Endodermal cell (in vitro differentiated cells): ENCODE data around the gene VPS11. TPM values are rescaled to one million over a fixed set of nuclear protein-coding genes. Genes with fewer than 3 reads are reported as not detected.

Source experiments
- DNase-seq: peaks from one replicate; pipeline ENCODE4 v3.0.0-alpha.2; 2017
- H3K27ac ChIP-seq: 2 replicates; pipeline ENCODE4 v1.5.1; 2013; ENCODE audit warnings: mild to moderate bottlenecking, low read depth, low read length, moderate library complexity
- H3K27me3 ChIP-seq: 2 replicates; pipeline ENCODE4 v1.6.1; 2013; ENCODE audit warnings: mild to moderate bottlenecking, low read length, moderate library complexity; ENCODE audit not compliant: insufficient read depth, control insufficient read depth, poor library complexity, severe bottlenecking
- H3K36me3 ChIP-seq: 2 replicates; pipeline ENCODE4 v1.7.0; 2013; ENCODE audit warnings: mild to moderate bottlenecking, low read length, moderate library complexity; ENCODE audit not compliant: control insufficient read depth, insufficient read depth
- H3K4me1 ChIP-seq: one replicate; pipeline ENCODE4 v1.7.0; 2013; ENCODE audit warnings: low read length; ENCODE audit not compliant: control insufficient read depth, insufficient read depth
- H3K4me3 ChIP-seq: 2 replicates; pipeline ENCODE4 v1.5.1; 2013; ENCODE audit warnings: mild to moderate bottlenecking, low read length, moderate library complexity
- H3K9ac ChIP-seq: 2 replicates; pipeline ENCODE4 v1.6.1; 2013; ENCODE audit warnings: mild to moderate bottlenecking, low read length, moderate library complexity; ENCODE audit not compliant: poor library complexity, severe bottlenecking; ENCODE audit errors: extremely low read depth
- H3K9me3 ChIP-seq: 2 replicates; pipeline ENCODE4 v1.6.1; 2013; ENCODE audit warnings: mild to moderate bottlenecking, low read length, moderate library complexity; ENCODE audit not compliant: control insufficient read depth
- H3K27ac Mint-ChIP-seq: 2 replicates; pipeline ENCODE4 v1.8.0; 2020; ENCODE audit warnings: mixed read lengths
- H3K27me3 Mint-ChIP-seq: 2 replicates; pipeline ENCODE4 v1.8.0; 2021; ENCODE audit warnings: mild to moderate bottlenecking, mixed read lengths; ENCODE audit not compliant: insufficient read depth
- H3K36me3 Mint-ChIP-seq: 2 replicates; pipeline ENCODE4 v1.8.0; 2020; ENCODE audit warnings: low read depth, mixed read lengths
- H3K4me1 Mint-ChIP-seq: 2 replicates; pipeline ENCODE4 v1.8.0; 2020; ENCODE audit warnings: mixed read lengths
- H3K4me3 Mint-ChIP-seq: 2 replicates; pipeline ENCODE4 v1.8.0; 2020; ENCODE audit warnings: mild to moderate bottlenecking, moderate library complexity, mixed read lengths
- H3K9me3 Mint-ChIP-seq: 2 replicates; pipeline ENCODE4 v1.8.0; 2020; ENCODE audit warnings: mild to moderate bottlenecking, mixed read lengths
- CTCF ChIP-seq: fragments of 200-600 bp; sonication (generic); conservative IDR thresholded peaks from 2 replicates; pipeline ENCODE4 v1.5.0; 2021; ENCODE audit warnings: antibody characterized with exemption, mild to moderate bottlenecking
- WGBS, 2 experiments: methylation state at CpG; one replicate each; pipeline versions ENCODE4 v1.1.5 to v1.1.7; 2013; ENCODE audit warnings: missing lambda C conversion rate in 2 of 2, mixed read lengths in 1 of 2; ENCODE audit not compliant: insufficient coverage in 1 of 2, insufficient read length in 1 of 2; 5-methylcytosine and 5-hydroxymethylcytosine counted together
- total RNA-seq, 2 donors: library from RNA; stranded (reverse); fragmentation: NEBNext Ultra II Directional in 1 of 2; extraction: Animal tissue kit (Norgen Biotek cat#: 25700) in 1 of 2; gene quantifications; 2 replicates in 1 of 2; 3 replicates in 1 of 2; pipeline ENCODE4 v1.2.1, GENCODE V29; 2021

The VPS11 gene
- total RNA-seq, 2 donors from 2014 or later, result 26.9 to 29.1 TPM

GRCh38 chr11:119099711-119100110 is 32.1 kb downstream of the VPS11 start:
- Histone ChIP-seq H3K36me3 (peaks cover 29% of the 10 kb centered on the region), H3K9me3 (no peaks in the 10 kb centered on the region), H3K27me3 (no peaks in the 10 kb centered on the region), H3K9ac (no peak overlapping the region), H3K4me3 (no peak overlapping the region), H3K27ac (no peak overlapping the region), H3K4me1 (peaks cover 5% of the 10 kb centered on the region)
- no peak for TF ChIP-seq CTCF
- peaks cover 19% of the 10 kb centered on the region for H3K4me1 Mint-ChIP-seq
- no peaks in the 10 kb centered on the region for H3K9me3 Mint-ChIP-seq
- H3K36me3 Mint-ChIP-seq, result peaks cover 30% of the 10 kb centered on the region
- no peak overlapping the region for H3K4me3 Mint-ChIP-seq
- H3K27ac Mint-ChIP-seq, result no peak overlapping the region
- no peaks in the 10 kb centered on the region for H3K27me3 Mint-ChIP-seq
- no peak for DNase-seq
- WGBS, 2 experiments, result 88 to 90% methylated on average over 4 to 6 of the region's 6 CpGs

- peaks cover 19% of the 10 kb centered on the region for H3K4me1 Mint-ChIP-seq
- DNase-seq, result peak; percentile 57
- H3K4me3 Mint-ChIP-seq, result peak overlapping the region; percentile 87
- H3K27ac Mint-ChIP-seq, result peak overlapping the region; percentile 36
- Histone ChIP-seq H3K27me3 (no peaks in the 10 kb centered on the region), H3K27ac (no peak overlapping the region), H3K4me3 (peak overlapping the region; percentile 89), H3K4me1 (peaks cover 5% of the 10 kb centered on the region), H3K9me3 (no peaks in the 10 kb centered on the region), H3K9ac (no peak overlapping the region), H3K36me3 (peaks cover 29% of the 10 kb centered on the region)
- no peaks in the 10 kb centered on the region for H3K27me3 Mint-ChIP-seq
- H3K36me3 Mint-ChIP-seq, result peaks cover 30% of the 10 kb centered on the region
- H3K9me3 Mint-ChIP-seq, result no peaks in the 10 kb centered on the region
- 60% methylated on average over 10 to 11 of the region's 11 CpGs for WGBS, 2 experiments
- TF ChIP-seq CTCF, result peak; percentile 64
These were observed 32.8 kb downstream of the VPS11 start for GRCh38 chr11:119100246-119100970.

GRCh38 chr11:119100994-119101758 is 33.6 kb downstream of the VPS11 start:
- Histone ChIP-seq H3K9me3 (no peaks in the 10 kb centered on the region), H3K27ac (peak overlapping the region; percentile 85), H3K36me3 (peaks cover 27% of the 10 kb centered on the region), H3K27me3 (no peaks in the 10 kb centered on the region), H3K9ac (peak overlapping the region; percentile 90), H3K4me1 (peaks cover 5% of the 10 kb centered on the region), H3K4me3 (peak overlapping the region; percentile 89)
- TF ChIP-seq CTCF, result peak; percentile 46
- Mint-ChIP-seq H3K36me3 (peaks cover 30% of the 10 kb centered on the region), H3K27ac (peak overlapping the region; percentile 97), H3K9me3 (no peaks in the 10 kb centered on the region), H3K27me3 (peaks cover 5% of the 10 kb centered on the region), H3K4me1 (peaks cover 23% of the 10 kb centered on the region), H3K4me3 (peak overlapping the region; percentile 87)
- no peak for DNase-seq
- 0 to 2% methylated on average over 24 to 29 of the region's 29 CpGs for WGBS, 2 experiments
